Measurements from ENCODE around the gene TOB2. TPM values are rescaled to one million over a fixed set of nuclear protein-coding genes. Genes with fewer than 3 reads are reported as not detected.
A peak's percentile ranks its signal among the peaks of the same experiment; 100 is the strongest.

The TOB2 gene
- total and polyA plus RNA-seq, 2 donors, result 20.9 to 34.0 TPM

DNA sequence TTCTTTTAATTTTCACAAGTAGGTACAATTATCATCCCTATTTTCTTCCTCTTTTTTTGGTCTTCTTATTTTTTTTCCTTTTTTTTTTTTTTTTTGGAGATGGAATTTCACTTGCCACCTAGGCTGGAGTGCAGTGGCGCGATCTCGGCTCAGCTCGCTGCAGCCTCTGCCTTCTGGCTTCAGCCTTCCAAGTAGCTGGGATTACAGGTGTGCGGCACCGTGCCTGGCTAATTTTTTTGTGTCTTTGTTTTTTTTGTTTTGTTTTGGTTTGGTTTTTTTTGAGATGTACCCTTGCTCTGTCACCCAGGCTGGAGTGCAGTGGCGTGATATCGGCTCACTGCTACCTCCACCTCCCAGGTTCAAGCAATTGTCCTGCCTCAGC is 16.7 kb downstream of the TOB2 start:
- DNase-seq (ENCODE audit: extremely low spot score), result no peak
- 97% methylated on average over 8 of the region's 8 CpGs for whole genome bisulfite sequencing
- no peaks in the 10 kb centered on the region for H3K4me1 ChIP-seq (ENCODE audit: insufficient read depth)
- no peaks in the 10 kb centered on the region for H3K36me3 ChIP-seq (ENCODE audit: insufficient read depth)
- H3K4me3 ChIP-seq (ENCODE audit: low read depth, low read length), result no peak overlapping the region
- no peak overlapping the region for H3K27ac ChIP-seq (ENCODE audit: low read depth)

DNA sequence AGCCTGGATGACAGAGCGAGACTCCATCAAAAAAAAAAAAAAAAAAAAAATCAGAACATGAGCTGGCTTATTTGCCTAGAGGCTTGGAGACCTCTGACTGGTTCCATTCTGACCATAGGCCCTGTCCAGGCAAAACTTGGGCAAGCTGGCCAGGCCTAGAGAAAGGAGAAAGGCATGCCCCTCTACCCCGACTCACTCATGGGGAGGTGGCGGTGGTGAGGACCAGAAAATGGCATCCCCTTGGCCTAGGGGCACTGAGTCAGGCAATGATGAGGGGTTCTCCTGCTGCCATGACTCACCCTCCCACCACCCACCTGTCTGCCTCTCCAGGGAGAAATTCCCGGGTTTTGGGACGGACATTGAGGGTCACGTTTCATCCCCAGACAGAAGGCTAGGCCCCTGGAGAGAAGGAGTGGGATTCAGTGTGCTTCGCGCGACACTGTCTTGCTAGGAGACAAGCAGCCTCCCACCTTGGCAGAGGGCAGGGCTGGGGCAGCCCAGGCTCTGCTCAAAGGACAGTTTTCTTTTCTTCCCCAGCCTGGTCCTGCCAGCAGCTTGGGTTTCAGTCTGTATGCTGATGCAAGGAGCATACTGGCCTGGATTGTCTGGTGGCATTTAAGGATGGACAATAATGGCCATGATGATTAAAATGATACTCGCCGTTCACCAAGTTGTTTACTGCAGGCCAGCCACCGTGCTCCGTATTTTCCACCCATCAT is 17.2 kb downstream of the TOB2 start:
- no peak for DNase-seq (ENCODE audit: extremely low spot score)
- Histone ChIP-seq H3K36me3 (ENCODE audit: insufficient read depth) (no peaks in the 10 kb centered on the region), H3K27ac (ENCODE audit: low read depth) (no peak overlapping the region), H3K4me1 (ENCODE audit: insufficient read depth) (no peaks in the 10 kb centered on the region), H3K4me3 (ENCODE audit: low read depth, low read length) (no peak overlapping the region)
- WGBS, result 87% methylated on average over 13 of the region's 13 CpGs

DNA sequence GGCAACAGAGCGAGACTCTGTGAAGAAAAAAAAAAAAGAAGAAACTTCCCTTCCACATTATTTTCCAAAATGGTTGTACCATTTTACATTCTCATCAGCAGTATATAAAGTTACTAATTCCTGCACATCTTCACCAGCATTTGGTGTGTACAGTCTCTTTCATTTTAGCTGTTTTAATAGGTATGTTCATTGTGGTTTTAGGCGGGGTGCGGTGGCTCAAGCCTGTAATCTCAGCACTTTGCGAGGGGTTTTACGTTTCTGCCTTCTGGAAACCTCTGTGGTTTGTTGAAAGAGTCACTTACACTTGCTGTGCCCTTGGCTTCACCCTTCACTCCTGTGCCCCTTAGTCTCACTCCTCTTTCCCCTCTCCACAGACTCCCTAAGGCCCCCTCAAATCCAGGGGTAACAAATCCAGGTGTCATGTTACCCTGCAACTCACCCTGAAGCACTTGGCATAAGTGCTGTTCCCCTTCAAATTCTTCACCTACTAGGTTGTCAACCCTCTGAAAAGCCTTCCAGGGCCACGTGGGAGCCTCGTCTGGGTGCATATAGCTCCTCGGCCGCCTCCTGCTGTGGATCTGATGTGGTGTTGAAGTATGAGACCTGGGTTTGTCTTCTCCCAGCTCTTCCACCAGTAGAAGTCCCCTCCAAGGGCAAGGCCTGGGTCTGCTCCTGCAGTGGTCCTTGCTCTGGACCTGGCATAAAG is 20.8 kb downstream of the TOB2 start:
- Histone ChIP-seq H3K27ac (ENCODE audit: low read depth) (no peak overlapping the region), H3K36me3 (ENCODE audit: insufficient read depth) (no peaks in the 10 kb centered on the region), H3K4me1 (ENCODE audit: insufficient read depth) (no peaks in the 10 kb centered on the region), H3K4me3 (ENCODE audit: low read depth, low read length) (no peak overlapping the region)
- DNase-seq (ENCODE audit: extremely low spot score), result no peak
- 65% methylated on average over 9 of the region's 9 CpGs for WGBS

DNA sequence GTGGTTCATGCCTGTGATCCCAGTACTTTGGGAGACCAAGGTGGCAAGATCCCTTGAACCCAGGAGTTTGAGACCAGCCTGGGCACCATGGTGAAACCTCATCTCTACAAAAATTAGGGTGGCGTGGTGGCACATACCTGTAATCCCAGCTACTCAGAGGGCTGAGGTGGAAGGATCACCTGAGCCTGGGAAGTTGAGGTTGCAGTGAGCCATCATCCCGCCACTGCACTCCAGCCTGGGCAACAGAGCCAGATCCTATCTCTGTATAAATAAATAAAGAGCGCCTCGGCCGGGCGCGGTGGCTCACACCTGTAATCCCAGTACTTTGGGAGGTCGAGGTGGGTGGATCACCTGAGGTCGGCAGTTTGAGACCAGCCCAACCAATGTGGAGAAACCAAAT is 27.9 kb downstream of the TOB2 start:
- Histone ChIP-seq H3K4me3 (ENCODE audit: low read depth, low read length) (no peak overlapping the region), H3K36me3 (ENCODE audit: insufficient read depth) (no peaks in the 10 kb centered on the region), H3K27ac (ENCODE audit: low read depth) (no peak overlapping the region), H3K4me1 (ENCODE audit: insufficient read depth) (peaks cover 2% of the 10 kb centered on the region)
- no peak for DNase-seq (ENCODE audit: extremely low spot score)
- WGBS, result 87% methylated on average over 9 of the region's 9 CpGs

DNA sequence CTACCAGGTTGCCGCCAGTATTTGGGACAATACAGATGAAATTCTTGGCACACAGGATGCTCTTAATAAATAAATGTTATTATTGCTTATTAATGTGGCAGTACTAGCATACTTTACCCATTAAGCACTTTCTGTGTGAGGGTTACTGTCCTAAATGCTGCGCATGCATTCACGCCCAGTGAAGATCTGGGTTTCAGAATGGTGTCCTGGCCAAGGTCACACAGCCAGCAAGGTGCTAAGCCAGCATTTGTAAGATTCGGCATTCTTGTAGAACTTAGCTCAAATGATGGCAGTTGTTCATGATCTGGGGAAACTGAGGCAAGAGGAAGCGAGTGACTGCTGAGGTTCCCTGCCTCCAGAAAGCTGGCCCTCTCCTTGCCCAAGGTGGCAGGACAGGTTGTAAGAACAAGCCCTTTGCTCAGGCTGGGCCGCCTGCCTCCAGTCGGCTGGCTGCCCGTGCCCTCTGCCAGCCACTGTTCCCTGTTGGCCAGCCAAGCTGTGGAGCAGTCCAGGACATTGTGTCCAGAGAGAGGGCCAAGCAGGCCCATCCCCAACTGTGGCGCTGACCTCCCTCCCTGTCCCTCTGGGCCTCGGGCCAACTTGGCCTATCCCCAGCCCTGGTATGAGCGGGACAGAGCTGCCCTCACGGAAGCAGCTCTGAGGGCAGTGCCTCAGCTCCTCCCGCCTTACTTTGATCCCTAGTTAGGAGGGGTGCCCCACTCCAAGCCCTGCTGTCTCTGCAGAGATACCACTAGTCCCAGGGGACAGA is 28.8 kb downstream of the TOB2 start:
- Histone ChIP-seq H3K36me3 (ENCODE audit: insufficient read depth) (no peaks in the 10 kb centered on the region), H3K27ac (ENCODE audit: low read depth) (peak overlapping the region; percentile 14), H3K4me1 (ENCODE audit: insufficient read depth) (peaks cover 2% of the 10 kb centered on the region), H3K4me3 (ENCODE audit: low read depth, low read length) (no peak overlapping the region)
- 53% methylated on average over 13 of the region's 13 CpGs for WGBS
- DNase-seq (ENCODE audit: extremely low spot score), result no peak

DNA sequence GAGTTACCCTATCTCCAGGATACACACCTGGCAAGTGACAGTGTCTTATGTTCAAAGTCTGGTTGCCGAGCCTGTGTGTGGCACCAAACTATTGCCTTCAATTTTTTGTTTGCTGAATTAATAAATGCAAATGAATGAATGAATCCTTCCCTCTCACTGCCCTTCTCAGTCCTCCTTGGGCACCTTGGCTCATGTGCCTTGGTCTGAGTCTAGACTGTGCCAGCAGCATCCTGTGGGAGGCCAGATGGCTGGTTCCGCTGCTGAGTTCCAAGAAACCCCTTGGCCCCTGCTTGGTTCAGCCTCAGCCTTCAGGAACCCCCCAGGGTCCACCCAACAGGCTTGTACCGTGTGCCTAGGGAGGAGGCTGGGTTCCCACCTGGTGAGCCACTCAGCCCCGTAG is 31.0 kb downstream of the TOB2 start:
- Histone ChIP-seq H3K36me3 (ENCODE audit: insufficient read depth) (no peaks in the 10 kb centered on the region), H3K4me1 (ENCODE audit: insufficient read depth) (peaks cover 2% of the 10 kb centered on the region), H3K4me3 (ENCODE audit: low read depth, low read length) (no peak overlapping the region), H3K27ac (ENCODE audit: low read depth) (no peak overlapping the region)
- WGBS, result 96% methylated on average over 4 of the region's 4 CpGs
- no peak for DNase-seq (ENCODE audit: extremely low spot score)

DNA sequence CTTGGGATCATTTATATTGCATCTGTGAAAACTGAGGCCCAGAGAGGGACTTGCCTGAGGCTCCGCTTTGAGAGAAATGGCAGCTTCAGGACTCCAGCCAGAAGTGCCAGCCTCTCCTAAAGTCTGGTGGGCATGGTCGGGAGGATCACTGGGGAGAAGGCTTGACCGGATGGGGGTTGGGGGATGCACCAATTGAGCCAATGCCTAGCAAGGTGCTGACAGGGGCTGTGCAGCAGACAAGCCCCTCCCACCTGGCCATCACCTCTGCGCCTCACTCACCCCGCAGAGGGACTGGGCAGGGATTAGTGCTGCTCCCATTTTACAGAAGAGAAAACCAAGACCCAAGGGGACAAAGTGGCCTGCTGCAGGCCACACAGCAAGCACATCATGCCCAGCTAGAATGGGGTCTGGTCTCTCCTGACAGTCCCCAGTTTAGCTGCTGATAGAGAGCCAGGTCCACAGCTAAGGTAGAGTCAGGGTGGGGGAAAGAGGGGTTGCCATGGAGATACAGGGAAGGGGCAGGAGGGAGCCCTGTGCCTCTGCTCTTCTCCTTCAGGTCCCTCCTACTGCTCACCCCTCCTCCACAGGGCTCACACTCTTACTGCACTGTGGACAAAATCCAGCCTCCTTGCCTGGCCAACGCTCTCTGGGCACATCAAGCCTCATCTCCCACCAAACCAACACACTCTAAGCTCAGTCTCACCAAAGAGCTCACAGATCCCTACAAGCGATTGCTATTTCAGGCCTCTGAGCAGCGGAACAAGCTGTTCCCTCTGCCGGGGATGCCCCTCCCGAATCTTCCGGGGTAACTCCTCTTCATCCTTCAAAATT is 35.4 kb downstream of the TOB2 start:
- no peak for DNase-seq (ENCODE audit: extremely low spot score)
- WGBS, result 78% methylated on average over 11 of the region's 11 CpGs
- no peaks in the 10 kb centered on the region for H3K4me1 ChIP-seq (ENCODE audit: insufficient read depth)
- H3K4me3 ChIP-seq (ENCODE audit: low read depth, low read length), result no peak overlapping the region
- no peaks in the 10 kb centered on the region for H3K36me3 ChIP-seq (ENCODE audit: insufficient read depth)
- H3K27ac ChIP-seq (ENCODE audit: low read depth), result peak overlapping the region; percentile 55

DNA sequence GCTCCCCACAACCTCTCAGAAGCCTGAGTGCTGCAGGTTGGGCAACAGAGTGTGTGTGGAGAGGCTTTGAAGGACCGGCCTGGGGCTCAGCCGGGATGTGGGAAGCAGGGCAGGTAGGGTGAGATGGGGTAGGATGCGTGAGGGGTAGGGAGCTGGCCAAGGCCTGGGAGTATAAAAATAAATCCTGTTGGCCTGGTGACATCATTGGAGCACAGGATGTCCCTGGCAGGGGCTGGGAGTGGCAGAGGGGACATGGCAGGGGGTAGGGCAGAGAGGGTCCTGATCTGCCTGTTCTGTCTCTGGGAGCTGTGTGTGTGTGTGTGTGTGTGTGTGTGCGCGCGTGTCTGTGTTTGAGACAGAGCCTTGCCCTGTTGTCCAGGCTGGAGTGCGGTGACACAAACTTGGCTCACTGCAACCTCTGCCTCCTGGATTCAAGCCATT is 36.3 kb downstream of the TOB2 start:
- Histone ChIP-seq H3K36me3 (ENCODE audit: insufficient read depth) (no peaks in the 10 kb centered on the region), H3K4me1 (ENCODE audit: insufficient read depth) (no peaks in the 10 kb centered on the region), H3K4me3 (ENCODE audit: low read depth, low read length) (no peak overlapping the region), H3K27ac (ENCODE audit: low read depth) (no peak overlapping the region)
- WGBS, result 65% methylated on average over 7 of the region's 7 CpGs
- DNase-seq (ENCODE audit: extremely low spot score), result no peak

DNA sequence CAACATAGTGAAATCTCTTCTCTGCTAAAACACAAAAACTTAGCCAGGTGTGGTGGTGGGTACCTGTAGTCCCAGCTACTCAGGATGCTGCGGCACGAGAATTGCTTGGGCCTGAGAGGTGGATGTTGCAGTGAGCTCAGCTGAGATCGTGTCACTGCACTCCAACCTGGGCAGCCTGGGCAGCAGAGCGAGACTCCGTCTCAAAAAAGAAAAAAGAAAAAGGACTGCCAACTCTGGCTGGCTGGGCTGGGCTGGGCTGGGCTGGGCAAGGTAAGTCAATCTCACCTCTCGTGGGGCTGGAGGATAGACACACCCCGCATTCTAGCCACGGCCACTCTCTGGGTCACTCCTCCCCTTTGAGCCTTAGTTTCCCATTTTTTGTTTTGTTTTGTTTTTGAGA is 37.9 kb downstream of the TOB2 start:
- WGBS, result 77% methylated on average over 8 of the region's 8 CpGs

DNA sequence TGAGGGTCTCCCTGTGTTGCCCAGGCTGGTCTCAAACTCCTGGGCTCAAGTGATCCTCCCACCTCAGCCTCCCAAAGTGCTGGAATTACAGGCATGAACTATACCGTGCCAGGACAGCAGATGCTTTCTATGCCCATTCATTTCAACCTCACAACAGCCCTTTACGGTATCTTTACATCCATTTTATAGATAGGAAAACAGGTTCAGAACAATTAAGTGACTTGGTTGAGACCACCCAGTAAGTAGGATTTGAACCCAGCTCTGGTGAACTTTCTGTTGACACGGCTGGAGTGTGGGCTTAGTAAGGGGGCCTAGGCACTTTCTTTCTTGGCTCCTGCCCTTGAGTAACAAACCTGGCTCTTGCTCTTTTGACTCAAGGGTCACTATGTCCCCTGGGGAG is 39.2 kb downstream of the TOB2 start:
- Histone ChIP-seq H3K4me1 (ENCODE audit: insufficient read depth) (no peaks in the 10 kb centered on the region), H3K4me3 (ENCODE audit: low read depth, low read length) (no peak overlapping the region), H3K27ac (ENCODE audit: low read depth) (no peak overlapping the region), H3K36me3 (ENCODE audit: insufficient read depth) (no peaks in the 10 kb centered on the region)
- no peak for DNase-seq (ENCODE audit: extremely low spot score)
- WGBS, result 83% methylated on average over 3 of the region's 3 CpGs

More for the DNA sequence above, 37.9 kb downstream of the TOB2 start:
- Histone ChIP-seq H3K27ac (ENCODE audit: low read depth) (no peak overlapping the region), H3K4me3 (ENCODE audit: low read depth, low read length) (no peak overlapping the region), H3K36me3 (ENCODE audit: insufficient read depth) (no peaks in the 10 kb centered on the region), H3K4me1 (ENCODE audit: insufficient read depth) (no peaks in the 10 kb centered on the region)
- no peak for DNase-seq (ENCODE audit: extremely low spot score)

DNA sequence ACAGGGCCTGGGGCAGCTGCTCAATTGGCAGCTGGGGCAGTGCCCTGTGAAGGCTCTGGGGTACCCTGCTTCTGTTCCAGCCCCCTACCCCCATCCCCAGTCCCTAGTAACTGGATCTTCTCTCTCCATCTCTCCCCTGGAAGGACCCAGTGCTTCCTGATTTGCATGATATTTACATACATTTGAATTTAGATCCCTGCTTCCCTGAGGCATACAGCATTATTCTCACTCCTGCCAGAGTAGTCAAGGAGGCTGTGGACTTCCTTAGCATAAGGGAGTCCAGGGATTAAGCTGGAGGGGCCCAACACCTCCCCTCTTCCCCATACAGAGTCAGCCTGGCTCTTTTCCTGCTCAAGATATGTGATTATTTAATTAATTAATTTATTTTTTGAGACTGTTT is 40.2 kb downstream of the TOB2 start:
- Histone ChIP-seq H3K27ac (ENCODE audit: low read depth) (no peak overlapping the region), H3K36me3 (ENCODE audit: insufficient read depth) (no peaks in the 10 kb centered on the region), H3K4me1 (ENCODE audit: insufficient read depth) (no peaks in the 10 kb centered on the region), H3K4me3 (ENCODE audit: low read depth, low read length) (no peak overlapping the region)
- DNase-seq (ENCODE audit: extremely low spot score), result no peak

DNA sequence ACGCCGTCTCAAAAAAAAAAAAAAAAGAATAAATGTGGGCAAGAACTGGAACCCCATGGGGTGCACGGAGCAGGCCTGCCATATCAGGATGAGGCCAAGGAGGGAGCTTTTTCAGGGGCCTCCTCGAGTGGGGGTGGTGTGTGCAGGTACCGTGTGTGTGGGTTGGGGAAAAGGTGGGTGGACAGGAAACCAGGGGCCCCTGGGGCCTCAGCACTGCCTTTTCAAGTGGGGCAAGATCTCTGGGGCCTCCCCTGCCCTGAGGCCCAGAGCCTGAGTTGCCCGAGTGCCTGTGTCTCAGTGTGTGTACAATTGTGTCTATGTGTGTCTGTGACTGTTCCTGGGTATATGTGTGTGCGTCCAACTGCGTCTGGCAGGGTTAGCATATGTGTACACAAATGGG is 41.0 kb downstream of the TOB2 start:
- DNase-seq (ENCODE audit: extremely low spot score), result no peak
- 90% methylated on average over 8 of the region's 8 CpGs for WGBS
- no peaks in the 10 kb centered on the region for H3K4me1 ChIP-seq (ENCODE audit: insufficient read depth)
- H3K36me3 ChIP-seq (ENCODE audit: insufficient read depth), result no peaks in the 10 kb centered on the region
- H3K27ac ChIP-seq (ENCODE audit: low read depth), result no peak overlapping the region
- no peak overlapping the region for H3K4me3 ChIP-seq (ENCODE audit: low read depth, low read length)

DNA sequence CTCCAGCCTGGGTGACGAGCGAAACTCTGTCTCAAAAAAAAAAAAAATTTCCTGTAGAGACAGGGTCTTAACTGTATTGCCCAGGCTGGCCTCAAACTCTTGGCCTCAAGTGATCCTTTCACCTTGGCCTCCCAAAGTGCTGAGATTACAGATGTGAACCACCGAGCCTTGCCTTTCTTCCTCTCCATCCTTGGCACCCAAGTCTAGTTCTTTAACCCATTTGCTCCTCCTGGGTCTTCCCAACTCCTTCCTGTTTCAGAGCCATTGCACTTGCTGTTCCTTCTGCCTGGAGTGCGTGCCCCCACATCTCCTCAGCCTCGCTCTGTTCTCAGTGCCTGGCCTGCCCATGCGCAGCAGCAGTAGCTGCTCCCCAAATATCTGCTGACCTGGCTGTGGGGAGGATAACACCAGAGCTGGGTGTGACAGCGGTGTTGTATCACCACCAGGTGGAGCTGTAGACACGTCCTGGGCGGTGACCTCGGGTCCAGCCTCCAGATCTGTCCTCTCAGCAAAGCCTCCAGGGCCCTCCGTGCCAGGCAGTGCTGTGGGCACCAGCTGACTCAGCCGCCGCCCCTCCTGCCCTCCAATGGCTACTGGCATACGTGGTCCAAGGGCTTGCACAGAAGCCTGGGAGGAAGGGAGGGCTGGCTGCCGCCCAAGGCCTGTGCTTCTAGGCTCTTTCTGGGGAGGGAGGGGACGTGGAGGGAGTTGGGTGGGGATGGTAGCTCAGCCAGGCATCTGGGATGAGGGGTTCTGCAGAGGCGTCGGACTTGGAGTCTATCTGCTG is 42.9 kb downstream of the TOB2 start:
- Histone ChIP-seq H3K4me1 (ENCODE audit: insufficient read depth) (no peaks in the 10 kb centered on the region), H3K4me3 (ENCODE audit: low read depth, low read length) (no peak overlapping the region), H3K36me3 (ENCODE audit: insufficient read depth) (no peaks in the 10 kb centered on the region), H3K27ac (ENCODE audit: low read depth) (no peak overlapping the region)
- 15% methylated on average over 18 of the region's 18 CpGs for WGBS
- no peak for DNase-seq (ENCODE audit: extremely low spot score)
